Activated CD4-positive, alpha-beta T cell treated with anti-CD3 and anti-CD28 coated beads for 4 hours (primary cell): ENCODE measurements around the gene EFNA1.

ENCODE experiments used
- DNase-seq, 2 donors: peaks; one replicate each; pipeline ENCODE4 v3.0.0-alpha.2; 2020

EFNA1 gene

DNA sequence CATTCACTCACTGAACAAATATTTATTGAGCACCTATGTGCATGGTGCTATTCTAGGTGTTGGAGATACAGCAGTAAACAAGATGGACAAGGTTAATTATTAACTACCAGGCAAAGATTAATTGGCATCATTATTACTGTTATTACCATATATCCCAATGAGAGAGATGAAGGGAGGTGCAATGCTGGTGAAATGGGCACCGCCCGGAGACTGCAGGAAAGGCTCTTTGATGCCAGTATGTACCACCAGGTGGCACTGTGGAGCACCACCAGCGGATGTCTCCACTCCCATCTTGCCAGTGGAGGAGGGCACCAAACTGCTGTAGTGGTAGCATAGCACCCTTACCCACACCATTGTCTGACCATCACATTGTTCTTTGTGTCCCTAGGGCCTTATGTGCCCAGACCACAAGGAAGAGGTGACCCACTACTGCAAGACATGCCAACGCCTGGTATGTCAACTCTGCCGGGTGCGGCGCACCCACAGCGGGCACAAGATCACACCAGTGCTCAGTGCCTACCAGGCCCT is 48.9 kb downstream of the EFNA1 start:
- DNase-seq, result peak; percentile 77 to 88

DNA sequence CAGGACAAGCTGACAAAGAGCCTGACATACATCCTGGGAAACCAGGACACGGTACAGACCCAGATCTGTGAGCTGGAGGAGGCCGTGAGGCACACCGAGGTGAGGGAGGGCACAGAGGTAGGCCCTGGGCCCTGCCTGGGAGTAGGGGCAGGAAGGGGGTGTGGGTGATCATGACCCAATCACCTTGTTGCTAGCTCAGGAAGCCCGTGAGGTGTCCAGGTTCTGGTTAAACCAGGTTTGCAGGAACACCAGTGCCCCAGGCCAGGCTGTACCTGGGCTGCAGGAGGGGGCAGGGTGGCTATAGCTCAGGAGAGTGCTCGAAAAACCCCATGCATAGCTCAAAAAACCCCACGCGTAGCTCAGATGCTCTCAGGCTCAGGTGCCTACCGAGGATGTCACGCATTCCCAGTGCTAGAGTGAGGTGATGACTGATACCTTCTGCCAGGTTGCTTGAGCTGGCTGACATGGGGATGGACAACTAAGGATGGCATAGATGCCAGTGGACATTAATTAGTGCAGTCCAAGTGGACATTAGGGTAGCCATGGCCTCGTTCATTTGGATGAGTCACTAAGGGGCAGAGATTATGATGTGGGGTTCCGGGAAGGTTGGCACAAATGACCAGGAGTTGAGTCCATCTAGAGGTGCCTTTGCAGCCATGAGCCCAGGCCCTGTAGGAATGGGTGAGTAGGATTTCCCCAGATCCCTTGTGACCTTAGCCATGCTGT is 49.7 kb downstream of the EFNA1 start:
- DNase-seq, result no peak

DNA sequence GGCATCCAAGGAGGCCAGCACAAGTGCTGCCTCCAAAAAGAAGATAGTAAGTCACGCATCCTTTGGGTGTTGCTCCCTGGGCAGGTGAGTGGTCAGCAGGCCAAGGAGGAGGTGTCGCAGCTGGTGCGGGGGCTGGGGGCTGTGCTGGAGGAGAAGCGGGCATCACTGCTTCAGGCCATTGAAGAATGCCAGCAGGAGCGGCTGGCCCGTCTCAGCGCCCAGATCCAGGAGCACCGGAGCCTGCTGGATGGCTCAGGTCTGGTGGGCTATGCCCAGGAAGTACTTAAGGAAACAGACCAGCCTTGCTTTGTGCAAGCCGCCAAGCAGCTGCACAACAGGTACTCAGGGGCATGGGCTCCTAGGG is 50.2 kb downstream of the EFNA1 start:
- DNase-seq, result no peak

DNA sequence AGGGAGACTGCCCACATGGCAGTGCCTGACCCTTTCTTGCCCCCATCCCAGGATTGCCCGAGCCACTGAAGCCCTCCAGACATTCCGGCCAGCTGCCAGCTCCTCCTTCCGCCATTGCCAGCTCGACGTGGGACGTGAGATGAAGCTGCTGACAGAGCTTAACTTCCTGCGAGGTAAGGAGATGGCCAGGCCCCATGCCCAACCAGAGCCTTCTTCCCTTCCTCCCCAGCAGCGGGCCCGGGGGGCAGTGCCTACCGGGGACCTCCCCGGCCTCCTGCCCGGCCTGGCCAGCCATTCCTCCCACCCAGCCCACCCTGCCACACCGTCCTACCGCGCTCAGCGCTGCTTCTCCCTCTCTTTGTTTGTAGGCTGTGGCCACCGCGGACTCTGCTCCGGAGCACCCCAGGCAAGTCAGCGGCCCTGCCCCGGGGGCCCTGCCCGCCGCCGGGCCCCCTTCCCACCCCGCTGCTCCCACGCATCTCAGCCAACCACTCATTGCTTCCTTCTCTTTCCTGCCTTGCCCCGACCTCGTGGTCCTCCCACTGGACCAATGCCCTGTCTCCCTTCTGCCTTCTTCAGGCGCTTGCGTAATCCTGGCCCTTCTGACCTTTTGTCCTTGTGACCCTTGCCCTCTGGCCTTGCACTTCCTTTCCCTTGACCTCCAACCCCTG is 50.9 kb downstream of the EFNA1 start:
- no peak for DNase-seq

DNA sequence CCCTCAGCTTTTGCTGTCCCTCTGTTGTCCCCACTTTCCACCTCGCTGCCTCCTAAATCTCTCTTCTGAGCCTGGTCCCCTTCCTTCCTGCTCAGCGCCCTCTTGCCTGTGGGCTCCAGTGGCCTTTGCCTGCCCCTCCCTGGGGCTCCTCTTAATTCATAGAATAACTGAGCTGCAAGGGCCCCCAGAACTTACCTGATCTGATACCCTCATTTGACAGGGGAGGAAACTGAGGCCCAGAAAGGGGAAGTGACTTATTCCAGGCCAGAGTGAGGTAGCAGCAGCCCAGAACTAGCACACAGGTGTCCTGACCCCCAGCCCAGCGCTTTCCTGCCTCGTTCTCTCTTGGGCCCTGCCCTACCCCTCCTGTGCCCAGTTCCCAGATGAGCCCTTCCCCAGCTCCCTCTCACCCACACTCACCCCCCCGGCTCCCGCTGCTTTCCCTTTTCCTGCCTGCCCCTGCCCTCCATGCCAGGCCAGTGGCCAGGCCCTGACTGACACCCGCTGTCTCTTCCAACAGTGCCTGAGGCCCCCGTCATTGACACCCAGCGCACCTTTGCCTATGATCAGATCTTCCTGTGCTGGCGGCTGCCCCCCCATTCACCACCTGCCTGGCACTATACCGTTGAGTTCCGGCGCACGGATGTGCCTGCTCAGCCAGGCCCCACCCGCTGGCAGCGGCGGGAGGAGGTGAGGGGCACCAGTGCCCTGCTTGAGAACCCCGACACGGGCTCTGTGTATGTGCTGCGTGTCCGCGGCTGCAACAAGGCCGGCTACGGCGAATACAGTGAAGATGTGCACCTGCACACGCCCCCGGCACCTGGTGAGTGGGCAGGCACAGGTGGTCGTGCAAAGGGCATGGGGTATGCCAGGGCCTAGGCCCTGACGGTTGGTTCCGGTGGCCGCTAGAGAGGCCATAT is 51.7 kb downstream of the EFNA1 start:
- no peak for DNase-seq

DNA sequence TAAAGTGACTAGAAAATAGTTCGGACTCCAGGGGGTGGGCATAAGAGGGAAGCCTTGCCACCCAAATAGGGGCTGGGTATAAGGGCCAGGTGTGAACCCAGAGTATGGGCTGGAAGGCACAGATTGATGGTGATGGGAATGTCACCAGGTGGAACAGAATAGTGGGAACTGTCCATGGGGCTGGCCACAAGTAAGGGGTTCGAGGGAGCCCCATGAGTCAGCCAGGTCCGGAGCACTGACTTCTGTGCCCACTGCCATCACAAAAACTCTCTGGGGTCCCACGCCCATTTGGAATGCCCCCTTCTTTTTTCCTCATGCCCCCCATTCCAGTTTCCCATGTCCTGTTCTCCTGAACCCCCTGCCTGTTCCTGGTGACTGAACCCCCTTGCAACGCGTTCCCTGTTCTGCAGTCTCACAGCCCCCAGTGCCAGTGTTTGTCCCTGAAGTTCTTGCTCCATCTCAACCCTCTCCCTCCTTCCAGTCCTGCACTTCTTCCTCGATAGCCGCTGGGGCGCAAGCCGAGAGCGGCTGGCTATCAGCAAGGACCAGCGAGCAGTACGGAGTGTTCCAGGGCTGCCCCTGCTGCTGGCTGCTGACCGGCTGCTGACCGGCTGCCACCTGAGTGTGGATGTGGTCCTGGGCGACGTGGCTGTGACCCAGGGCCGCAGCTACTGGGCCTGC is 53.8 kb downstream of the EFNA1 start:
- no peak for DNase-seq

DNA sequence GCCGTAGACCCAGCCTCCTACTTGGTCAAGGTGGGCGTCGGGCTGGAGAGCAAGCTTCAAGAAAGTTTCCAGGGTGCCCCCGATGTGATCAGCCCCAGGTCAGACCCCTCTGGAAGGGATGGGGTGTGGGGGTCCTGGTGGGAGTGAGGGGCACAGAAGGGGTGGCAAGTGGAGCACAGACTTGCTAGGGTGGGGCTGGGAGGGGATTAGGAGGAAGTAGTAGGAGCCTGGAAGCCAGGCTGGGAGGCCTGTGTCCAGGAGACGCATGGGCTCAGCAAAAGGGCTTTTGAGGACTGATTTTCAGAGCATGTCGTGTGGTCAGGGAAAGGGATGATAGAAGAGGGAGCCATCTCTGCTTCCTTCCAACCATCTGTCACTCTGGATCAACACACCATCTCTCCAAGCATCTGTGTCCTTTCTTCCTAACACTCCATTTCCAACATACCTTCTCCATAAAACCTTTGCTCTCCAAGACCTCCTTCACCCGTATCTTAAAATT is 54.4 kb downstream of the EFNA1 start:
- no peak for DNase-seq

DNA sequence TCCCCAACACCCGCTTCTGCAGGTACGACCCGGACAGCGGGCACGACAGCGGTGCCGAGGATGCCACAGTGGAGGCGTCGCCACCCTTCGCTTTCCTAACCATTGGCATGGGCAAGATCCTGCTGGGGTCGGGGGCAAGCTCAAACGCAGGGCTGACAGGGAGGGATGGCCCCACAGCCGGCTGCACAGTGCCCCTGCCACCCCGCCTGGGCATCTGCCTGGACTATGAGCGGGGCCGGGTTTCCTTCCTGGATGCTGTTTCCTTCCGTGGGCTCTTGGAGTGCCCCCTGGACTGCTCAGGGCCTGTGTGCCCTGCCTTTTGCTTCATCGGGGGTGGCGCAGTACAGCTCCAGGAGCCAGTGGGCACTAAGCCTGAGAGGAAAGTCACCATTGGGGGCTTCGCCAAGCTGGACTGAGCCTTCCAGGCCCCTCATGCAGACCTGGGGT is 56.1 kb downstream of the EFNA1 start:
- no peak for DNase-seq

DNA sequence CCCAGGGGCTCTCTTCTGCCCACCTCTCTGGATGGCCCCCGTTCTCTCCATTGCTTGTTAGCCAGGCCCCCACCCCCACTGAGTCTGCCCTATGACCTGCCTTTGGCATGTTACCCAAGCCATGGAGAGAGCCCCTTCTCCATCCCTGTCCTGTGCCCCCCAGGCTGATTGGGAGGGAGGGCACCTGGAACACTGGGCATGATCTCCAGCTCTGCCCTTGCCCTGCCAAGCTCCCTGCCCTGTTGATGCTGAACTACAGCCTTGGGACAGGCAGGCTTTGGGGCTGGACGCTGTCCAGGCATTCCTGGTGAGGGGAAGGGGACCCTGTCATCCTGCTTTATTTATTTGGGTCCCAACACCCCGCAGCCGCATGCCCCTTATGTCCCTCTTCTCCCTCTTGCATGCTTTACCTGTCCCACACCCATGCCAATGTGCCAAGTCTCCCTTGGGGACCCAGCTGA is 56.7 kb downstream of the EFNA1 start:
- DNase-seq, result no peak
